Measurements from ENCODE around the gene OR2L8. TPM values are rescaled to one million over a fixed set of nuclear protein-coding genes. Genes with fewer than 3 reads are reported as not detected.

Gene OR2L8, protein sequence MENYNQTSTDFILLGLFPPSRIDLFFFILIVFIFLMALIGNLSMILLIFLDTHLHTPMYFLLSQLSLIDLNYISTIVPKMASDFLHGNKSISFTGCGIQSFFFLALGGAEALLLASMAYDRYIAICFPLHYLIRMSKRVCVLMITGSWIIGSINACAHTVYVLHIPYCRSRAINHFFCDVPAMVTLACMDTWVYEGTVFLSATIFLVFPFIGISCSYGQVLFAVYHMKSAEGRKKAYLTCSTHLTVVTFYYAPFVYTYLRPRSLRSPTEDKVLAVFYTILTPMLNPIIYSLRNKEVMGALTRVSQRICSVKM
- total RNA-seq = under 1 TPM in 1 of 2 donors, not detected in 1; 0.69 TPM
- not detected for polyA plus RNA-seq
- long read RNA-seq, donor 1 = 0 reads
- long read RNA-seq, donor 2 = 0 reads

- no peaks in the 10 kb centered on the region for H3K36me3 ChIP-seq (ENCODE audit: control insufficient read depth in 1 of 2, insufficient read depth in 2 of 2, low read length in 1 of 2)
- WGBS, 2 donors = 79 to 83% methylated on average over 3 of the region's 3 CpGs
- H3K4me3 ChIP-seq (ENCODE audit: low read length in 2 of 2) = no peak within 1 kb of the TSS
- H3K4me1 ChIP-seq (ENCODE audit: control insufficient read depth in 1 of 2, insufficient read depth in 2 of 2, low read length in 2 of 2) = no peaks in the 10 kb centered on the region
- intact Hi-C loops (cut with DNase I) = no loop called here
- no peaks in the 10 kb centered on the region for H3K27me3 ChIP-seq (ENCODE audit: control insufficient read depth in 1 of 2, insufficient read depth in 2 of 2, low read length in 1 of 2)
- no peak for DNase-seq
- H3K9me3 ChIP-seq (ENCODE audit: control insufficient read depth, low read length) = no peaks in the 10 kb centered on the region
- no peak for ATAC-seq (ENCODE audit: low FRiP score)
- no peak within 1 kb of the TSS for H3K27ac ChIP-seq (ENCODE audit: low read depth in 1 of 2, low read length in 2 of 2)
These were observed at the start of gene OR2L8 for GRCh38 chr1:247948558-247948957. Gene OR2L8 (plus strand): TSS chr1:247948858. CDS start chr1:247948858, 0 bp downstream.

- DNase-seq (no peak), ATAC-seq (ENCODE audit: low FRiP score) (no peak)
- intact Hi-C loops (cut with DNase I) = no loop called here
- H3K4me1 ChIP-seq (ENCODE audit: control insufficient read depth in 1 of 2, insufficient read depth in 2 of 2, low read length in 2 of 2) = no peaks in the 10 kb centered on the region
- no peaks in the 10 kb centered on the region for H3K36me3 ChIP-seq (ENCODE audit: control insufficient read depth in 1 of 2, insufficient read depth in 2 of 2, low read length in 1 of 2)
- H3K4me3 ChIP-seq (ENCODE audit: low read length in 2 of 2) = no peak overlapping the region
- WGBS, 2 donors = 73 to 76% methylated on average over 6 of the region's 6 CpGs
- H3K27ac ChIP-seq (ENCODE audit: low read depth in 1 of 2, low read length in 2 of 2) = no peak overlapping the region
- no peaks in the 10 kb centered on the region for H3K9me3 ChIP-seq (ENCODE audit: control insufficient read depth, low read length)
- H3K27me3 ChIP-seq (ENCODE audit: control insufficient read depth in 1 of 2, insufficient read depth in 2 of 2, low read length in 1 of 2) = no peaks in the 10 kb centered on the region
These were observed 44.5 kb upstream of the OR2L8 start for GRCh38 chr1:247904122-247904521.

- 87 to 93% methylated on average over 13 of the region's 13 CpGs for WGBS, 2 donors
- no peak for ATAC-seq (ENCODE audit: low FRiP score)
These were observed 43.5 kb upstream of the OR2L8 start for GRCh38 chr1:247905181-247905580.

GRCh38 chr1:247905910-247906503 lies 42.7 kb upstream of the OR2L8 start:
- H3K4me1 ChIP-seq (ENCODE audit: control insufficient read depth in 1 of 2, insufficient read depth in 2 of 2, low read length in 2 of 2) = no peaks in the 10 kb centered on the region
- no peaks in the 10 kb centered on the region for H3K27me3 ChIP-seq (ENCODE audit: control insufficient read depth in 1 of 2, insufficient read depth in 2 of 2, low read length in 1 of 2)
- H3K36me3 ChIP-seq (ENCODE audit: control insufficient read depth in 1 of 2, insufficient read depth in 2 of 2, low read length in 1 of 2) = no peaks in the 10 kb centered on the region
- intact Hi-C loops (cut with DNase I) = no loop called here
- H3K9me3 ChIP-seq (ENCODE audit: control insufficient read depth, low read length) = no peaks in the 10 kb centered on the region
- no peak overlapping the region for H3K27ac ChIP-seq (ENCODE audit: low read depth in 1 of 2, low read length in 2 of 2)
- 70% methylated on average over 9 of the region's 9 CpGs for WGBS, 2 donors
- DNase-seq = no peak
- H3K4me3 ChIP-seq (ENCODE audit: low read length in 2 of 2) = no peak overlapping the region
- no peak for ATAC-seq (ENCODE audit: low FRiP score)

More at GRCh38 chr1:247905181-247905580, 43.5 kb upstream of the OR2L8 start:
- no peaks in the 10 kb centered on the region for H3K9me3 ChIP-seq (ENCODE audit: control insufficient read depth, low read length)
- no peaks in the 10 kb centered on the region for H3K4me1 ChIP-seq (ENCODE audit: control insufficient read depth in 1 of 2, insufficient read depth in 2 of 2, low read length in 2 of 2)
- no peak overlapping the region for H3K27ac ChIP-seq (ENCODE audit: low read depth in 1 of 2, low read length in 2 of 2)
- no peak overlapping the region for H3K4me3 ChIP-seq (ENCODE audit: low read length in 2 of 2)
- no peak for DNase-seq
- no peaks in the 10 kb centered on the region for H3K27me3 ChIP-seq (ENCODE audit: control insufficient read depth in 1 of 2, insufficient read depth in 2 of 2, low read length in 1 of 2)
- no peaks in the 10 kb centered on the region for H3K36me3 ChIP-seq (ENCODE audit: control insufficient read depth in 1 of 2, insufficient read depth in 2 of 2, low read length in 1 of 2)
- intact Hi-C loops (cut with DNase I) = no loop called here

DNA sequence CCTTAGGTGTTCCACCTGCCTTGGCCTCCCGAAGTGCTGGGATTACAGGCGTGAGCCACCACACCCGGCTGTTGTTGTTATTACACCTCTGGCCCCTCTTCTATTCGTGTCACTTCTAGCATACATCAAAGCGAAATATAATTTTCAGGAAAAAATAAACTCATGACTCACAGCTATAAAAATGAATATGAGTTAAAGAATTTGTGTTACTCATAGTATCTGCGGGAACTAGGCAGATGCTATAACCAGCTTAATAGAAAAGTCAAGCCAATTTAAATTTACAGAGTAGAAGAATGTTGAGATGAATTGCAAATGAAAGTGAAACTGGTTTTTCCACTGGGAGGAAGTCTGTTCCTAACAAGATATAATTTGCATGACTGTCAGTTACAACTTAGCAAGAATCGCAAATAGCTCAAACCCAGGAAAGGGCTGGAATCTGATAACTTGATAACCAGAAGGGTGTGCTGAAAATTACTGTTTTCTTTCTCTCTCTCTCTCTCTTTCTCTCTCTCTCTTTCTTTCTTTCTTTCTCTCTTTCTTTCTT lies 42.1 kb upstream of the OR2L8 start:
- no peak overlapping the region for H3K4me3 ChIP-seq (ENCODE audit: low read length in 2 of 2)
- 58 to 60% methylated on average over 7 of the region's 7 CpGs for WGBS, 2 donors
- DNase-seq (no peak), ATAC-seq (ENCODE audit: low FRiP score) (no peak)
- H3K27ac ChIP-seq (ENCODE audit: low read depth in 1 of 2, low read length in 2 of 2) = no peak overlapping the region
- no peaks in the 10 kb centered on the region for H3K9me3 ChIP-seq (ENCODE audit: control insufficient read depth, low read length)
- H3K4me1 ChIP-seq (ENCODE audit: control insufficient read depth in 1 of 2, insufficient read depth in 2 of 2, low read length in 2 of 2) = no peaks in the 10 kb centered on the region
- intact Hi-C loops (cut with DNase I) = no loop called here
- no peaks in the 10 kb centered on the region for H3K27me3 ChIP-seq (ENCODE audit: control insufficient read depth in 1 of 2, insufficient read depth in 2 of 2, low read length in 1 of 2)
- no peaks in the 10 kb centered on the region for H3K36me3 ChIP-seq (ENCODE audit: control insufficient read depth in 1 of 2, insufficient read depth in 2 of 2, low read length in 1 of 2)

GRCh38 chr1:247908766-247909165 lies 39.9 kb upstream of the OR2L8 start:
- Histone ChIP-seq H3K4me3 (ENCODE audit: low read length in 2 of 2) (no peak overlapping the region), H3K27me3 (ENCODE audit: control insufficient read depth in 1 of 2, insufficient read depth in 2 of 2, low read length in 1 of 2) (no peaks in the 10 kb centered on the region), H3K9me3 (ENCODE audit: control insufficient read depth, low read length) (no peaks in the 10 kb centered on the region), H3K27ac (ENCODE audit: low read depth in 1 of 2, low read length in 2 of 2) (no peak overlapping the region), H3K36me3 (ENCODE audit: control insufficient read depth in 1 of 2, insufficient read depth in 2 of 2, low read length in 1 of 2) (no peaks in the 10 kb centered on the region), H3K4me1 (ENCODE audit: control insufficient read depth in 1 of 2, insufficient read depth in 2 of 2, low read length in 2 of 2) (no peaks in the 10 kb centered on the region)
- 76 to 81% methylated on average over 5 of the region's 5 CpGs for WGBS, 2 donors
- DNase-seq (no peak), ATAC-seq (ENCODE audit: low FRiP score) (no peak)
- intact Hi-C loops (cut with DNase I) = no loop called here

DNA sequence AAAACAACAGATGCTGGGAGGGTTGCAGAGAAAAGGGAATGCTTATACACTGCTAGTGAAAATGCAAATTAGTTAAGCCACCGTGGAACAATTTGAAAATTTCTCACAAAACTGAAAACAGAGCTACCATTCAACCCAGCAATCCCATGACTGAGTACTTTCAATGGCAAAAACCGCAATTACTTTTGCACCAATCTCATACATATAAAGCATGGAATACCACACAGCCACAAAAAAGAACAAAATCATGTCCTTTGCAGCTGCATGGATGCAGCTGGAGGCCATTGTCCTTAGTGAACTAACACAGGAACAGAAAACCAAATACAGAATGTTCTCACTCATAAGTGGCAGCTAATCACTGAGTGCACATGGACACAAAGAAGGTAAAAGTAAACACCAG lies 34.9 kb upstream of the OR2L8 start:
- whole genome bisulfite sequencing, 2 donors = 69 to 79% methylated on average over 2 of the region's 2 CpGs
- Histone ChIP-seq H3K4me3 (ENCODE audit: low read length in 2 of 2) (no peak overlapping the region), H3K36me3 (ENCODE audit: control insufficient read depth in 1 of 2, insufficient read depth in 2 of 2, low read length in 1 of 2) (no peaks in the 10 kb centered on the region), H3K4me1 (ENCODE audit: control insufficient read depth in 1 of 2, insufficient read depth in 2 of 2, low read length in 2 of 2) (no peaks in the 10 kb centered on the region), H3K27ac (ENCODE audit: low read depth in 1 of 2, low read length in 2 of 2) (no peak overlapping the region), H3K27me3 (ENCODE audit: control insufficient read depth in 1 of 2, insufficient read depth in 2 of 2, low read length in 1 of 2) (no peaks in the 10 kb centered on the region), H3K9me3 (ENCODE audit: control insufficient read depth, low read length) (peaks cover 2% of the 10 kb centered on the region)
- ATAC-seq (ENCODE audit: low FRiP score) (no peak), DNase-seq (no peak)
- intact Hi-C loops (cut with DNase I) = no loop called here

GRCh38 chr1:247914941-247915662 lies 33.6 kb upstream of the OR2L8 start:
- intact Hi-C loops (cut with DNase I) = no loop called here
- Histone ChIP-seq H3K27me3 (ENCODE audit: control insufficient read depth in 1 of 2, insufficient read depth in 2 of 2, low read length in 1 of 2) (no peaks in the 10 kb centered on the region), H3K36me3 (ENCODE audit: control insufficient read depth in 1 of 2, insufficient read depth in 2 of 2, low read length in 1 of 2) (no peaks in the 10 kb centered on the region), H3K4me1 (ENCODE audit: control insufficient read depth in 1 of 2, insufficient read depth in 2 of 2, low read length in 2 of 2) (no peaks in the 10 kb centered on the region), H3K9me3 (ENCODE audit: control insufficient read depth, low read length) (peaks cover 2% of the 10 kb centered on the region), H3K27ac (ENCODE audit: low read depth in 1 of 2, low read length in 2 of 2) (no peak overlapping the region), H3K4me3 (ENCODE audit: low read length in 2 of 2) (no peak overlapping the region)
- WGBS, 2 donors = 47 to 52% methylated on average over 4 of the region's 4 CpGs
- no peak for ATAC-seq (ENCODE audit: low FRiP score)
- DNase-seq = no peak
